OCI-LY7 (cell line): ENCODE measurements around the gene CDC6. TPM values are rescaled to one million over a fixed set of nuclear protein-coding genes. Genes with fewer than 3 reads are reported as not detected.

Source experiments
- BruUV-seq: library from RNA; stranded (reverse); fragments of 400-500 nt; replicated peaks from 2 replicates; lab custom pipeline; 2021; lab: Mats Ljungman, UMichigan
- CTCF ChIA-PET: fragments of 300-600 bp; sonication (Branson Sonifier 250); formaldehyde crosslinking; loops from one replicate; lab custom pipeline; 2022; ENCODE audit warnings: antibody characterized with exemption; ENCODE audit not compliant: unreplicated experiment; lab: Charles Lee
- POLR2A ChIA-PET: fragments of 300-600 bp; sonication (Branson Sonifier 250); formaldehyde crosslinking; loops from one replicate; lab custom pipeline; 2022; ENCODE audit warnings: antibody characterized with exemption; lab: Charles Lee
- DNase-seq: peaks from one replicate; pipeline ENCODE4 v3.0.0-alpha.2; 2015; ENCODE audit warnings: low spot score
- H2AFZ ChIP-seq: fragments of 200-600 bp; sonication (generic), shearing (Covaris generic); 2 replicates; pipeline ENCODE4 v1.6.1; 2014; ENCODE audit warnings: mild to moderate bottlenecking, antibody characterized with exemption, low read length, moderate library complexity
- H3K27ac ChIP-seq: fragments of 200-600 bp; sonication (generic); 2 replicates; pipeline ENCODE4 v1.5.1; 2014; ENCODE audit warnings: mixed run types, low read depth, mild to moderate bottlenecking, moderate library complexity, low read length, inconsistent platforms; ENCODE audit not compliant: poor library complexity, severe bottlenecking
- H3K36me3 ChIP-seq: fragments of 200-600 bp; sonication (generic); 2 replicates; pipeline ENCODE4 v1.6.1; 2014; ENCODE audit warnings: mild to moderate bottlenecking, antibody characterized with exemption, low read length, moderate library complexity, mixed read lengths; ENCODE audit not compliant: insufficient read depth
- H3K4me1 ChIP-seq: fragments of 200-600 bp; sonication (generic); 2 replicates; pipeline ENCODE4 v1.5.1; 2014; ENCODE audit warnings: mild to moderate bottlenecking, low read length; ENCODE audit not compliant: insufficient read depth, poor library complexity, severe bottlenecking
- H3K4me2 ChIP-seq: fragments of 200-600 bp; sonication (generic); 2 replicates; pipeline ENCODE4 v1.6.1; 2014; ENCODE audit warnings: mild to moderate bottlenecking, low read length
- H3K4me3 ChIP-seq: fragments of 200-600 bp; sonication (generic); 2 replicates; pipeline ENCODE4 v1.5.1; 2014; ENCODE audit warnings: mild to moderate bottlenecking, low read depth, low read length; ENCODE audit not compliant: poor library complexity, severe bottlenecking
- H3K79me2 ChIP-seq: fragments of 200-600 bp; sonication (generic); 2 replicates; pipeline ENCODE4 v1.6.1; 2016; ENCODE audit warnings: low read depth, mild to moderate bottlenecking, low read length, moderate library complexity, mixed read lengths; ENCODE audit not compliant: insufficient read depth
- H3K9me2 ChIP-seq: fragments of 200-600 bp; sonication (generic); 2 replicates; pipeline ENCODE4 v1.6.1; 2016; ENCODE audit warnings: mild to moderate bottlenecking, low read length, mixed read lengths; ENCODE audit not compliant: insufficient read depth
- H3K9me3 ChIP-seq: fragments of 200-600 bp; sonication (generic); 2 replicates; pipeline ENCODE4 v1.6.1; 2014; ENCODE audit warnings: mild to moderate bottlenecking, mixed run types, low read length, mixed read lengths
- H4K20me1 ChIP-seq: fragments of 200-600 bp; sonication (generic); 2 replicates; pipeline ENCODE4 v1.6.1; 2014; ENCODE audit warnings: mild to moderate bottlenecking, antibody characterized with exemption, low read length, moderate library complexity, mixed read lengths; ENCODE audit not compliant: insufficient read depth
- CTCF ChIP-seq: fragments of 200-600 bp; sonication (generic); conservative IDR thresholded peaks from 2 replicates; pipeline ENCODE4 v1.5.1; 2014; ENCODE audit warnings: mild to moderate bottlenecking, antibody characterized with exemption, low read length, moderate library complexity, mixed read lengths
- EZH2phosphoT487 ChIP-seq: fragments of 200-600 bp; sonication (generic); IDR thresholded peaks from 2 replicates; pipeline ENCODE4 v1.6.1; 2018; ENCODE audit warnings: low read depth, borderline replicate concordance, mild to moderate bottlenecking, mixed run types, antibody characterized with exemption, low read length, moderate library complexity, mixed read lengths
- intact Hi-C: fragments of 100-400 bp; cut with micrococcal nuclease; formaldehyde crosslinking; loops from one replicate; pipeline ENCODE4 v1.10.0; 2022; ENCODE audit not compliant: unreplicated experiment
- total RNA-seq, 2 experiments: library from RNA; depleted of rRNA in 1 of 2; stranded (reverse); fragments of >200 nt in 1 of 2; shearing (Covaris generic) in 1 of 2; gene quantifications; 2 replicates each; pipeline ENCODE4 v1.2.3, GENCODE V29; 2014 to 2022

CDC6 gene
- total RNA-seq, 2 experiments from 2014 or later: 75.2 to 132 TPM

GRCh38 chr17:40348562-40349476 lies 61.1 kb downstream of the CDC6 start:
- Histone ChIP-seq H4K20me1 (no peaks in the 10 kb centered on the region), H3K4me3 (no peak overlapping the region), H3K4me2 (no peak overlapping the region), H3K9me3 (no peaks in the 10 kb centered on the region), H3K4me1 (peaks cover 20% of the 10 kb centered on the region), H3K79me2 (no peaks in the 10 kb centered on the region), H3K9me2 (no peaks in the 10 kb centered on the region), H2AFZ (no peak overlapping the region), H3K27ac (no peak overlapping the region), H3K36me3 (no peaks in the 10 kb centered on the region)
- intact Hi-C loops: no loop called here
- TF ChIP-seq EZH2phosphoT487: no peak
- no peak for TF ChIP-seq CTCF
- BruUV-seq: no TSS peak
- POLR2A ChIA-PET: no interaction called here
- no peak for DNase-seq
- CTCF ChIA-PET: no interaction called here

- intact Hi-C loops: no loop called here
- POLR2A ChIA-PET: no interaction called here
- H3K9me2 ChIP-seq: no peaks in the 10 kb centered on the region
- no peaks in the 10 kb centered on the region for H4K20me1 ChIP-seq
- no peak overlapping the region for H2AFZ ChIP-seq
- DNase-seq: no peak
- TF ChIP-seq CTCF (no peak), EZH2phosphoT487 (no peak)
- H3K4me3 ChIP-seq: no peak overlapping the region
- CTCF ChIA-PET: no interaction called here
- no TSS peak for BruUV-seq
- no peaks in the 10 kb centered on the region for H3K9me3 ChIP-seq
- no peak overlapping the region for H3K4me2 ChIP-seq
- H3K79me2 ChIP-seq: no peaks in the 10 kb centered on the region
- peaks cover 18% of the 10 kb centered on the region for H3K4me1 ChIP-seq
- no peaks in the 10 kb centered on the region for H3K36me3 ChIP-seq
- H3K27ac ChIP-seq: no peak overlapping the region
Measured at GRCh38 chr17:40349477-40349894, 61.8 kb downstream of the CDC6 start.
